SK-N-SH (cell line): ENCODE results near the gene LRRC3C. TPM values are rescaled to one million over a fixed set of nuclear protein-coding genes. Genes with fewer than 3 reads are reported as not detected.

Experiments used
- CTCF ChIA-PET: fragments of 300-600, 350-600 bp; formaldehyde crosslinking; extraction: SDS; loops from one replicate; lab custom pipeline; 2021; lab: Yijun Ruan, JAX
- POLR2A ChIA-PET: fragments of 350-600 bp; sonication (Branson Sonifier 250); formaldehyde crosslinking; extraction: SDS; loops from one replicate; lab custom pipeline; 2020; ENCODE audit warnings: antibody characterized with exemption, inconsistent platforms; lab: Yijun Ruan, JAX
- DNase-seq: peaks from one replicate; pipeline ENCODE4 v3.0.0; 2012
- H2AFZ ChIP-seq: fragments of 200-600 bp; sonication (generic); 2 replicates; pipeline ENCODE4 v1.8.1; 2016; ENCODE audit warnings: antibody characterized with exemption, mild to moderate bottlenecking, low read depth
- H3F3A ChIP-seq: fragments of 200-600 bp; sonication (generic); replicated peaks from 2 replicates; pipeline ENCODE3; 2016; ENCODE audit warnings: antibody characterized with exemption, mild to moderate bottlenecking; ENCODE audit not compliant: insufficient read depth
- H3K27ac ChIP-seq, 2 experiments: fragments of 200-500 bp in 1 of 2; fragments of 200-600 bp in 1 of 2; sonication (Bioruptor generic) in 1 of 2; sonication (generic), shearing (Covaris generic) in 1 of 2; 2 replicates each; pipeline versions ENCODE4 v1.5.1 to v1.6.1; 2014 to 2016; ENCODE audit warnings: low read depth in 2 of 2, inconsistent platforms in 1 of 2, low read length in 1 of 2, mild to moderate bottlenecking in 1 of 2, mixed read lengths in 1 of 2
- H3K27me3 ChIP-seq: fragments of 200-600 bp; sonication (generic), shearing (Covaris generic); 2 replicates; pipeline ENCODE4 v1.6.1; 2016; ENCODE audit warnings: mixed run types; ENCODE audit not compliant: insufficient read depth
- H3K36me3 ChIP-seq, 2 experiments: fragments of 200-500 bp in 1 of 2; fragments of 200-600 bp in 1 of 2; sonication (Bioruptor generic) in 1 of 2; sonication (generic) in 1 of 2; replicated peaks in 1 of 2; 2 replicates each; pipeline versions ENCODE3 to v1.5.1; 2014 to 2016; ENCODE audit warnings: low read length in 1 of 2, mild to moderate bottlenecking in 1 of 2; ENCODE audit not compliant: insufficient read depth in 2 of 2, control insufficient read depth in 1 of 2
- H3K4me1 ChIP-seq, 2 experiments: fragments of 200-500 bp in 1 of 2; fragments of 200-600 bp in 1 of 2; sonication (Bioruptor generic) in 1 of 2; sonication (generic), shearing (Covaris generic) in 1 of 2; 2 replicates each; pipeline versions ENCODE4 v1.5.1 to v1.6.1; 2014 to 2016; ENCODE audit warnings: low read depth in 1 of 2, low read length in 1 of 2, mixed run types in 1 of 2; ENCODE audit not compliant: insufficient read depth in 2 of 2, control insufficient read depth in 1 of 2
- H3K4me2 ChIP-seq: fragments of 200-600 bp; sonication (generic), shearing (Covaris generic); 2 replicates; pipeline ENCODE4 v1.6.1; 2017; ENCODE audit warnings: mixed run types
- H3K4me3 ChIP-seq, 2 experiments: fragments of 200-500 bp in 1 of 2; fragments of 200-600 bp in 1 of 2; sonication (Bioruptor generic) in 1 of 2; sonication (generic), shearing (Covaris generic) in 1 of 2; 2 replicates each; pipeline versions ENCODE4 v1.5.1 to v1.8.1; 2014 to 2016; ENCODE audit warnings: low read depth in 2 of 2, inconsistent platforms in 1 of 2, low read length in 1 of 2, mild to moderate bottlenecking in 1 of 2, mixed read lengths in 1 of 2, moderate library complexity in 1 of 2
- H3K79me2 ChIP-seq: fragments of 200-600 bp; sonication (generic); 2 replicates; pipeline ENCODE4 v1.8.1; 2017; ENCODE audit warnings: mild to moderate bottlenecking; ENCODE audit not compliant: insufficient read depth
- H3K9ac ChIP-seq: fragments of 200-600 bp; sonication (generic); 2 replicates; pipeline ENCODE4 v1.6.1; 2017; ENCODE audit warnings: mixed run types
- H3K9me2 ChIP-seq: fragments of 200-600 bp; sonication (generic); 2 replicates; pipeline ENCODE4 v1.6.1; 2017; ENCODE audit warnings: mixed run types
- H3K9me3 ChIP-seq: fragments of 200-600 bp; sonication (generic); 2 replicates; pipeline ENCODE4 v1.6.1; 2017; ENCODE audit warnings: mixed run types, mild to moderate bottlenecking, moderate library complexity
- H4K20me1 ChIP-seq: fragments of 200-600 bp; sonication (generic); 2 replicates; pipeline ENCODE4 v1.6.1; 2017; ENCODE audit warnings: mild to moderate bottlenecking, mixed run types; ENCODE audit not compliant: insufficient read depth
- ELF1 ChIP-seq: IDR thresholded peaks from 2 replicates; pipeline ENCODE4 v1.4.0; 2012
- FOXJ3 ChIP-seq: sonication (generic); formaldehyde crosslinking; IDR thresholded peaks from 2 replicates; pipeline ENCODE4 v1.5.1; 2020; ENCODE audit warnings: mild to moderate bottlenecking, missing genetic modification reagents
- FOXM1 ChIP-seq: IDR thresholded peaks from 2 replicates; pipeline ENCODE4 v1.4.0; 2012; ENCODE audit warnings: low read depth, mild to moderate bottlenecking
- GABPA ChIP-seq: IDR thresholded peaks from 2 replicates; pipeline ENCODE4 v1.4.0; 2012; ENCODE audit warnings: low read depth, mild to moderate bottlenecking
- MXI1 ChIP-seq: IDR thresholded peaks from 2 replicates; pipeline ENCODE4 v1.6.1; 2012; ENCODE audit warnings: mild to moderate bottlenecking, low read depth, low read length, improper control_type of control experiment
- NRF1 ChIP-seq: IDR thresholded peaks from 2 replicates; pipeline ENCODE4 v1.6.1; 2012; ENCODE audit warnings: low read depth, mild to moderate bottlenecking, low read length
- RAD21 ChIP-seq: IDR thresholded peaks from 2 replicates; pipeline ENCODE4 v1.6.1; 2012; ENCODE audit warnings: mild to moderate bottlenecking, low read length
- RCOR1 ChIP-seq: fragments of 150-350 bp; IDR thresholded peaks from 2 replicates; pipeline ENCODE4 v1.6.1; 2017; ENCODE audit warnings: antibody characterized with exemption, low read length
- RFX5 ChIP-seq: IDR thresholded peaks from 2 replicates; pipeline ENCODE4 v1.6.1; 2012; ENCODE audit warnings: mild to moderate bottlenecking, improper control_type of control experiment, low read length
- SIN3A ChIP-seq: IDR thresholded peaks from 2 replicates; pipeline ENCODE4 v1.6.1; 2012; ENCODE audit warnings: low read depth, mild to moderate bottlenecking, low read length, moderate library complexity, borderline replicate concordance
- SMC3 ChIP-seq: IDR thresholded peaks from 2 replicates; pipeline ENCODE4 v1.6.1; 2012; ENCODE audit warnings: low read depth, low read length, improper control_type of control experiment
- TAF1 ChIP-seq: IDR thresholded peaks from 2 replicates; pipeline ENCODE4 v1.6.1; 2012; ENCODE audit warnings: low read depth, mild to moderate bottlenecking, low read length, moderate library complexity, borderline replicate concordance
- TEAD4 ChIP-seq: IDR thresholded peaks from 2 replicates; pipeline ENCODE4 v1.4.0; 2012; ENCODE audit warnings: mild to moderate bottlenecking, borderline replicate concordance; ENCODE audit not compliant: insufficient read depth
- USF1 ChIP-seq: IDR thresholded peaks from 2 replicates; pipeline ENCODE4 v1.4.0; 2012; ENCODE audit warnings: low read depth, borderline replicate concordance
- USF2 ChIP-seq: fragments of 150-350 bp; IDR thresholded peaks from 2 replicates; pipeline ENCODE4 v1.6.1; 2017; ENCODE audit warnings: antibody characterized with exemption, low read length, low read depth, borderline replicate concordance
- YY1 ChIP-seq: IDR thresholded peaks from 2 replicates; pipeline ENCODE4 v1.4.0; 2012; ENCODE audit warnings: low read depth, mild to moderate bottlenecking
- ZBTB33 ChIP-seq: IDR thresholded peaks from 2 replicates; pipeline ENCODE4 v1.4.0; 2012; ENCODE audit warnings: low read depth, borderline replicate concordance
- WGBS: methylation state at CpG from one replicate; pipeline ENCODE4 v1.1.6; 2017; ENCODE audit warnings: low lambda C conversion rate; 5-methylcytosine and 5-hydroxymethylcytosine counted together
- polyA plus RNA-seq, 3 experiments: library from polyadenylated mRNA; depleted of rRNA; stranded (reverse); fragments of >200 nt; gene quantifications; 2 replicates each; pipeline ENCODE4 v1.2.3, GENCODE V29; 2012

Gene LRRC3C
- polyA plus RNA-seq, 1 of the 3 experiments (the other 2 are of a cell fraction) = not detected

- peaks cover 23% of the 10 kb centered on the region for H3F3A ChIP-seq
- TF ChIP-seq RAD21 = no peak
- no peak for TF ChIP-seq SMC3
- TF ChIP-seq USF2 = no peak
- no peak for TF ChIP-seq GABPA
- no peak for TF ChIP-seq TEAD4
- H3K27me3 ChIP-seq = no peaks in the 10 kb centered on the region
- peaks cover 9 to 14% of the 10 kb centered on the region in 2 experiments; a peak in 2 of 4 replicates for H3K4me1 ChIP-seq
- POLR2A ChIA-PET = no interaction called here
- DNase-seq = no peak
- no peaks in the 10 kb centered on the region for H3K79me2 ChIP-seq
- no peak overlapping the region for H3K4me3 ChIP-seq
- H3K36me3 ChIP-seq = no peaks in the 10 kb centered on the region
- no peaks in the 10 kb centered on the region for H3K9me2 ChIP-seq
- no peak overlapping the region for H3K4me2 ChIP-seq
- H2AFZ ChIP-seq = no peak overlapping the region
- no peak overlapping the region for H3K27ac ChIP-seq
- CTCF ChIA-PET = interaction anchor here (3.0 to 4.8 kb wide), 2 partner anchors 17 to 44 kb away, joined by 13 to 33 read pairs; partner anchors contain the start of gene PSMD3
- H4K20me1 ChIP-seq = no peaks in the 10 kb centered on the region
- WGBS = 94% methylated on average over 3 of the region's 3 CpGs
- no peak overlapping the region for H3K9ac ChIP-seq
- no peaks in the 10 kb centered on the region for H3K9me3 ChIP-seq
Measured at GRCh38 chr17:39937447-39937846, 9.9 kb downstream of the LRRC3C start.

- H3K9me3 ChIP-seq = no peaks in the 10 kb centered on the region
- peaks cover 23% of the 10 kb centered on the region for H3F3A ChIP-seq
- H3K9me2 ChIP-seq = no peaks in the 10 kb centered on the region
- no peak overlapping the region for H3K27ac ChIP-seq
- POLR2A ChIA-PET = interaction anchor here (0.6 to 1.4 kb wide), 2 partner anchors 11 to 27 kb away, joined by 3 to 5 read pairs; partner anchors contain the start of genes LRRC3C and ORMDL3
- H2AFZ ChIP-seq = no peak overlapping the region
- H4K20me1 ChIP-seq = no peaks in the 10 kb centered on the region
- no peaks in the 10 kb centered on the region for H3K27me3 ChIP-seq
- WGBS = 94% methylated on average over 8 of the region's 8 CpGs
- H3K9ac ChIP-seq = no peak overlapping the region
- no peak for TF ChIP-seq SMC3
- no peak for TF ChIP-seq RAD21
- no peak for TF ChIP-seq RCOR1
- TF ChIP-seq SIN3A = no peak
- no peak overlapping the region for H3K4me2 ChIP-seq
- CTCF ChIA-PET = interaction anchor here (0.6 to 4.8 kb wide), 7 partner anchors 11 to 65 kb away, joined by 3 to 33 read pairs (median 13); partner anchors contain the start of genes LRRC3C, ORMDL3 and PSMD3
- DNase-seq = no peak
- peaks cover 9 to 14% of the 10 kb centered on the region in 2 experiments; a peak in 2 of 4 replicates for H3K4me1 ChIP-seq
- no peaks in the 10 kb centered on the region for H3K79me2 ChIP-seq
- no peaks in the 10 kb centered on the region for H3K36me3 ChIP-seq
- no peak overlapping the region for H3K4me3 ChIP-seq
Measured at GRCh38 chr17:39938140-39938869, 10.8 kb downstream of the LRRC3C start.

- Histone ChIP-seq H3K27ac (peak overlapping the region; percentile 36 to 93; a peak in 3 of 4 replicates), H4K20me1 (no peaks in the 10 kb centered on the region), H3K9me2 (no peaks in the 10 kb centered on the region), H2AFZ (peak overlapping the region; percentile 32; the same call in 1 of the 2 replicates), H3K4me3 (peak overlapping the region in 1 of 2 experiments; percentile 40; a peak in 1 of 4 replicates), H3F3A (peaks cover 23% of the 10 kb centered on the region), H3K4me2 (peak overlapping the region; percentile 75), H3K4me1 (peaks cover 9 to 14% of the 10 kb centered on the region in 2 experiments; a peak in 2 of 4 replicates), H3K79me2 (no peaks in the 10 kb centered on the region), H3K27me3 (no peaks in the 10 kb centered on the region), H3K9ac (peak overlapping the region; percentile 69; the same call in 1 of the 2 replicates), H3K36me3 (no peaks in the 10 kb centered on the region), H3K9me3 (no peaks in the 10 kb centered on the region)
- DNase-seq = no peak
- ChIA-PET POLR2A (interaction anchor here (1.4 to 1.5 kb wide), 2 partner anchors 12 to 41 kb away, joined by 3 to 5 read pairs; partner anchors contain the start of genes LRRC3C, ORMDL3 and PSMD3), CTCF (interaction anchor here (0.6 to 4.8 kb wide), 15 partner anchors 10 to 316 kb away, joined by 3 to 33 read pairs (median 5); partner anchors contain the start of genes GSDMA, LRRC3C, ORMDL3 and PSMD3)
- WGBS = 100% methylated on average over 3 of the region's 3 CpGs
- TF ChIP-seq FOXM1 (no peak), TAF1 (no peak), RCOR1 (no peak), GABPA (no peak), MXI1 (no peak), YY1 (no peak), TEAD4 (no peak), ZBTB33 (no peak), FOXJ3 (CRISPR knock-in tag) (no peak), NRF1 (no peak), USF1 (no peak), RFX5 (no peak), ELF1 (no peak)
Measured at GRCh38 chr17:39939106-39939505, 11.6 kb downstream of the LRRC3C start.
